ENCODE results near the gene SCLY. TPM values are rescaled to one million over a fixed set of nuclear protein-coding genes. Genes with fewer than 3 reads are reported as not detected.

Gene SCLY
- total RNA-seq, 1 experiment from 2014 or later = 68.4 TPM

GRCh38 chr2:238069021-238069709 lies 8.4 kb downstream of the SCLY start:
- no peaks in the 10 kb centered on the region for H3K4me1 Mint-ChIP-seq
- H3K27ac Mint-ChIP-seq = no peak overlapping the region
- ATAC-seq (no peak), DNase-seq (ENCODE audit: low spot score) (no peak)
- TF ChIP-seq USF1 (CRISPR knock-in tag; IDR thresholded peaks at IDR 0.05) (no peak), IRF2 (CRISPR knock-in tag; IDR thresholded peaks at IDR 0.05; ENCODE audit: borderline replicate concordance, low read depth) (no peak), TP53 (CRISPR knock-in tag; IDR thresholded peaks at IDR 0.05) (no peak), RORB (CRISPR knock-in tag; IDR thresholded peaks at IDR 0.05) (no peak), ZNF512 (CRISPR knock-in tag; IDR thresholded peaks at IDR 0.05; ENCODE audit: borderline replicate concordance) (no peak), ZNF138 (CRISPR knock-in tag; conservative IDR thresholded peaks at IDR 0.05) (no peak), ZNF232 (CRISPR knock-in tag; IDR thresholded peaks at IDR 0.05) (no peak), ZNF425 (CRISPR knock-in tag; conservative IDR thresholded peaks at IDR 0.05) (no peak)
- CTCF ChIA-PET = no interaction called here
- POLR2A ChIA-PET = interaction anchor here (1.2 kb wide), 1 partner anchor 9 kb away, joined by 4 read pairs; the partner anchor contains the start of gene SCLY
- peaks cover 71% of the 10 kb centered on the region for H3K36me3 Mint-ChIP-seq
- no peaks in the 10 kb centered on the region for H3K27me3 Mint-ChIP-seq (ENCODE audit: low read depth)
- no peak overlapping the region for H3K4me3 Mint-ChIP-seq
- H3K9me3 Mint-ChIP-seq = no peaks in the 10 kb centered on the region

DNA sequence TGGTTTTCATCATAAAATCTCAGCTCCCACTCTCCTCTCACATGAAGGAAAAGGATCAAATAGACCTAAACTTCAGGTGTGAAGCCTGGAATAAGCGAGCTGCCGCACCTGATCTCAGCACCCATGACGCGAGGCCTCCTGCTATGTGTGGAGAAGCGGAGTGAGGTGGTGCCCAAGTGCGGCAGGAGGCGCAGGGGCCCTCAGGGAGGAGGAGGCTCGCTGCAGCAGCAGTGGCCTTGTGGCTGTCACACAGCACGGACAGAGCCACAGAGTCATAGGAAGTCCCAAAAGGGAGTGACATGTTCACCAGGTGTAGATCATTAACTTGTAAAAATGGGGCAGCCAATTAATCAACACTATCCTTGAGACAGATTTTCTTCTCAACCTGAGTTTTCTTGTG lies 9.1 kb downstream of the SCLY start:
- ChIA-PET CTCF (no interaction called here), POLR2A (interaction anchor here (1.2 kb wide), 1 partner anchor 9 kb away, joined by 4 read pairs; the partner anchor contains the start of gene SCLY)
- no peak for TF ChIP-seq JUN (CRISPR knock-in tag; IDR thresholded peaks at IDR 0.05)
- TF ChIP-seq, protein P1, sequence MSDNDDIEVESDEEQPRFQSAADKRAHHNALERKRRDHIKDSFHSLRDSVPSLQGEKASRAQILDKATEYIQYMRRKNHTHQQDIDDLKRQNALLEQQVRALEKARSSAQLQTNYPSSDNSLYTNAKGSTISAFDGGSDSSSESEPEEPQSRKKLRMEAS (CRISPR knock-in tag; IDR thresholded peaks at IDR 0.05) = no peak
- TF ChIP-seq FOXK1 (CRISPR knock-in tag; IDR thresholded peaks at IDR 0.05) = no peak
- no peak for TF ChIP-seq RELA (CRISPR knock-in tag; IDR thresholded peaks at IDR 0.05; ENCODE audit: borderline replicate concordance)
- no peak for TF ChIP-seq SOX15 (CRISPR knock-in tag; IDR thresholded peaks at IDR 0.05)
- TF ChIP-seq, protein P2, sequence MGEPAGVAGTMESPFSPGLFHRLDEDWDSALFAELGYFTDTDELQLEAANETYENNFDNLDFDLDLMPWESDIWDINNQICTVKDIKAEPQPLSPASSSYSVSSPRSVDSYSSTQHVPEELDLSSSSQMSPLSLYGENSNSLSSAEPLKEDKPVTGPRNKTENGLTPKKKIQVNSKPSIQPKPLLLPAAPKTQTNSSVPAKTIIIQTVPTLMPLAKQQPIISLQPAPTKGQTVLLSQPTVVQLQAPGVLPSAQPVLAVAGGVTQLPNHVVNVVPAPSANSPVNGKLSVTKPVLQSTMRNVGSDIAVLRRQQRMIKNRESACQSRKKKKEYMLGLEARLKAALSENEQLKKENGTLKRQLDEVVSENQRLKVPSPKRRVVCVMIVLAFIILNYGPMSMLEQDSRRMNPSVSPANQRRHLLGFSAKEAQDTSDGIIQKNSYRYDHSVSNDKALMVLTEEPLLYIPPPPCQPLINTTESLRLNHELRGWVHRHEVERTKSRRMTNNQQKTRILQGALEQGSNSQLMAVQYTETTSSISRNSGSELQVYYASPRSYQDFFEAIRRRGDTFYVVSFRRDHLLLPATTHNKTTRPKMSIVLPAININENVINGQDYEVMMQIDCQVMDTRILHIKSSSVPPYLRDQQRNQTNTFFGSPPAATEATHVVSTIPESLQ (CRISPR knock-in tag; IDR thresholded peaks at IDR 0.05) = no peak
- TF ChIP-seq NFYB (CRISPR knock-in tag; conservative IDR thresholded peaks at IDR 0.05; ENCODE audit: low read depth) = no peak
- no peak for TF ChIP-seq KAT7 (CRISPR knock-in tag; IDR thresholded peaks at IDR 0.05; ENCODE audit: borderline replicate concordance)
- TF ChIP-seq, protein P3, sequence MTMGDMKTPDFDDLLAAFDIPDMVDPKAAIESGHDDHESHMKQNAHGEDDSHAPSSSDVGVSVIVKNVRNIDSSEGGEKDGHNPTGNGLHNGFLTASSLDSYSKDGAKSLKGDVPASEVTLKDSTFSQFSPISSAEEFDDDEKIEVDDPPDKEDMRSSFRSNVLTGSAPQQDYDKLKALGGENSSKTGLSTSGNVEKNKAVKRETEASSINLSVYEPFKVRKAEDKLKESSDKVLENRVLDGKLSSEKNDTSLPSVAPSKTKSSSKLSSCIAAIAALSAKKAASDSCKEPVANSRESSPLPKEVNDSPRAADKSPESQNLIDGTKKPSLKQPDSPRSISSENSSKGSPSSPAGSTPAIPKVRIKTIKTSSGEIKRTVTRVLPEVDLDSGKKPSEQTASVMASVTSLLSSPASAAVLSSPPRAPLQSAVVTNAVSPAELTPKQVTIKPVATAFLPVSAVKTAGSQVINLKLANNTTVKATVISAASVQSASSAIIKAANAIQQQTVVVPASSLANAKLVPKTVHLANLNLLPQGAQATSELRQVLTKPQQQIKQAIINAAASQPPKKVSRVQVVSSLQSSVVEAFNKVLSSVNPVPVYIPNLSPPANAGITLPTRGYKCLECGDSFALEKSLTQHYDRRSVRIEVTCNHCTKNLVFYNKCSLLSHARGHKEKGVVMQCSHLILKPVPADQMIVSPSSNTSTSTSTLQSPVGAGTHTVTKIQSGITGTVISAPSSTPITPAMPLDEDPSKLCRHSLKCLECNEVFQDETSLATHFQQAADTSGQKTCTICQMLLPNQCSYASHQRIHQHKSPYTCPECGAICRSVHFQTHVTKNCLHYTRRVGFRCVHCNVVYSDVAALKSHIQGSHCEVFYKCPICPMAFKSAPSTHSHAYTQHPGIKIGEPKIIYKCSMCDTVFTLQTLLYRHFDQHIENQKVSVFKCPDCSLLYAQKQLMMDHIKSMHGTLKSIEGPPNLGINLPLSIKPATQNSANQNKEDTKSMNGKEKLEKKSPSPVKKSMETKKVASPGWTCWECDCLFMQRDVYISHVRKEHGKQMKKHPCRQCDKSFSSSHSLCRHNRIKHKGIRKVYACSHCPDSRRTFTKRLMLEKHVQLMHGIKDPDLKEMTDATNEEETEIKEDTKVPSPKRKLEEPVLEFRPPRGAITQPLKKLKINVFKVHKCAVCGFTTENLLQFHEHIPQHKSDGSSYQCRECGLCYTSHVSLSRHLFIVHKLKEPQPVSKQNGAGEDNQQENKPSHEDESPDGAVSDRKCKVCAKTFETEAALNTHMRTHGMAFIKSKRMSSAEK (CRISPR knock-in tag; IDR thresholded peaks at IDR 0.05; ENCODE audit: borderline replicate concordance) = no peak
- TF ChIP-seq ZNF121 (CRISPR knock-in tag; IDR thresholded peaks at IDR 0.05) = no peak
- TF ChIP-seq GTF2I (CRISPR knock-in tag; conservative IDR thresholded peaks at IDR 0.05) = no peak
- no peak for TF ChIP-seq OVOL2 (CRISPR knock-in tag; IDR thresholded peaks at IDR 0.05; ENCODE audit: borderline replicate concordance)
- TF ChIP-seq GABPB1 (CRISPR knock-in tag; IDR thresholded peaks at IDR 0.05) = no peak
- TF ChIP-seq, protein P4, sequence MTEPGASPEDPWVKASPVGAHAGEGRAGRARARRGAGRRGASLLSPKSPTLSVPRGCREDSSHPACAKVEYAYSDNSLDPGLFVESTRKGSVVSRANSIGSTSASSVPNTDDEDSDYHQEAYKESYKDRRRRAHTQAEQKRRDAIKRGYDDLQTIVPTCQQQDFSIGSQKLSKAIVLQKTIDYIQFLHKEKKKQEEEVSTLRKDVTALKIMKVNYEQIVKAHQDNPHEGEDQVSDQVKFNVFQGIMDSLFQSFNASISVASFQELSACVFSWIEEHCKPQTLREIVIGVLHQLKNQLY (CRISPR knock-in tag; IDR thresholded peaks at IDR 0.05) = no peak
- TF ChIP-seq, protein P5, sequence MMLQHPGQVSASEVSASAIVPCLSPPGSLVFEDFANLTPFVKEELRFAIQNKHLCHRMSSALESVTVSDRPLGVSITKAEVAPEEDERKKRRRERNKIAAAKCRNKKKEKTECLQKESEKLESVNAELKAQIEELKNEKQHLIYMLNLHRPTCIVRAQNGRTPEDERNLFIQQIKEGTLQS (CRISPR knock-in tag; conservative IDR thresholded peaks at IDR 0.05) = no peak
- no peak for TF ChIP-seq ZNF232 (CRISPR knock-in tag; IDR thresholded peaks at IDR 0.05)
- no peak for TF ChIP-seq ELF4 (CRISPR knock-in tag; IDR thresholded peaks at IDR 0.05; ENCODE audit: low read depth)

More for the DNA sequence above, 9.1 kb downstream of the SCLY start:
- no peak for DNase-seq (ENCODE audit: low spot score)
- Mint-ChIP-seq H3K4me1 (no peaks in the 10 kb centered on the region), H3K27ac (no peak overlapping the region), H3K9me3 (no peaks in the 10 kb centered on the region), H3K27me3 (ENCODE audit: low read depth) (no peaks in the 10 kb centered on the region), H3K4me3 (no peak overlapping the region), H3K36me3 (peaks cover 71% of the 10 kb centered on the region)
- ATAC-seq = no peak
